Liver (tissue), 9 donors: ENCODE data around the gene RHBDF2. TPM values are rescaled to one million over a fixed set of nuclear protein-coding genes. Genes with fewer than 3 reads are reported as not detected.

ENCODE experiments used
- DNase-seq: peaks from one replicate; pipeline ENCODE4 v3.0.0-alpha.2; 2017; ENCODE audit warnings: low spot score
- H3K27ac ChIP-seq, 2 donors: one replicate each; pipeline ENCODE4 v1.7.0; 2013; ENCODE audit warnings: inconsistent platforms in 2 of 2, low read length in 2 of 2, control low read depth in 1 of 2, low read depth in 1 of 2, mild to moderate bottlenecking in 1 of 2
- H3K27me3 ChIP-seq, 4 donors: one replicate each; pipeline versions ENCODE4 v1.6.1 to v1.7.0; 2013; ENCODE audit warnings: low read length in 3 of 4, inconsistent platforms in 1 of 4, mild to moderate bottlenecking in 1 of 4, moderate library complexity in 1 of 4; ENCODE audit not compliant: control insufficient read depth in 4 of 4, insufficient read depth in 4 of 4
- H3K36me3 ChIP-seq, 4 donors: one replicate each; pipeline versions ENCODE4 v1.6.1 to v1.7.0; 2013; ENCODE audit warnings: low read length in 3 of 4, mild to moderate bottlenecking in 3 of 4, low read depth in 1 of 4, moderate library complexity in 1 of 4; ENCODE audit not compliant: control insufficient read depth in 4 of 4, insufficient read depth in 3 of 4
- H3K4me1 ChIP-seq, 4 donors: one replicate each; pipeline versions ENCODE4 v1.6.1 to v1.7.0; 2013; ENCODE audit warnings: low read length in 3 of 4, mild to moderate bottlenecking in 3 of 4, moderate library complexity in 1 of 4; ENCODE audit not compliant: control insufficient read depth in 4 of 4, insufficient read depth in 4 of 4
- H3K4me3 ChIP-seq, 3 donors: one replicate each; pipeline versions ENCODE4 v1.6.1 to v1.7.0; 2013; ENCODE audit warnings: low read length in 3 of 3, control low read depth in 1 of 3, low read depth in 1 of 3, mild to moderate bottlenecking in 1 of 3
- H3K9ac ChIP-seq, 2 donors: one replicate each; pipeline ENCODE4 v1.7.0; 2013; ENCODE audit warnings: low read length in 2 of 2, mild to moderate bottlenecking in 2 of 2, moderate library complexity in 2 of 2, control low read depth in 1 of 2, low read depth in 1 of 2
- H3K9me3 ChIP-seq, 4 donors: one replicate each; pipeline versions ENCODE4 v1.6.1 to v1.7.0; 2013; ENCODE audit warnings: low read length in 3 of 4; ENCODE audit not compliant: control insufficient read depth in 4 of 4
- EGR1 ChIP-seq, 2 donors: IDR thresholded peaks; 2 replicates each; pipeline ENCODE4 v1.6.1; 2016 to 2018; ENCODE audit warnings: antibody characterized with exemption in 2 of 2, low read depth in 2 of 2
- FOXA1 ChIP-seq: IDR thresholded peaks from 2 replicates; pipeline ENCODE4 v1.6.1; 2016; ENCODE audit warnings: antibody characterized with exemption
- FOXA2 ChIP-seq: IDR thresholded peaks from 2 replicates; pipeline ENCODE4 v1.6.1; 2016; ENCODE audit warnings: antibody characterized with exemption
- GABPA ChIP-seq, 2 donors: IDR thresholded peaks in 1 of 2; conservative IDR thresholded peaks in 1 of 2; 2 replicates each; pipeline ENCODE4 v1.6.1; 2016; ENCODE audit warnings: antibody characterized with exemption in 2 of 2, mild to moderate bottlenecking in 1 of 2, moderate library complexity in 1 of 2
- HNF4A ChIP-seq, 2 donors: conservative IDR thresholded peaks; 2 replicates each; pipeline ENCODE4 v1.6.1; 2016; ENCODE audit warnings: antibody characterized with exemption in 2 of 2, mild to moderate bottlenecking in 2 of 2
- HNF4G ChIP-seq: IDR thresholded peaks from 2 replicates; pipeline ENCODE4 v1.6.1; 2016; ENCODE audit warnings: antibody characterized with exemption
- JUND ChIP-seq, 2 donors: IDR thresholded peaks; 2 replicates each; pipeline ENCODE4 v1.6.1; 2016; ENCODE audit warnings: antibody characterized with exemption in 2 of 2
- NR2F2 ChIP-seq: IDR thresholded peaks from 2 replicates; pipeline ENCODE4 v1.6.1; 2016; ENCODE audit warnings: antibody characterized with exemption
- RAD21 ChIP-seq, 2 donors: IDR thresholded peaks; 2 replicates each; pipeline ENCODE4 v1.6.1; 2016; ENCODE audit warnings: antibody characterized with exemption in 2 of 2, mild to moderate bottlenecking in 2 of 2
- RXRA ChIP-seq, 2 donors: IDR thresholded peaks; 2 replicates each; pipeline ENCODE4 v1.6.1; 2017 to 2018; ENCODE audit warnings: antibody characterized with exemption in 2 of 2, mild to moderate bottlenecking in 1 of 2
- SP1 ChIP-seq: IDR thresholded peaks from 2 replicates; pipeline ENCODE4 v1.6.1; 2018; ENCODE audit warnings: antibody characterized with exemption, mild to moderate bottlenecking
- TAF1 ChIP-seq: conservative IDR thresholded peaks from 2 replicates; pipeline ENCODE4 v1.6.1; 2016; ENCODE audit warnings: antibody characterized with exemption, mild to moderate bottlenecking
- YY1 ChIP-seq: IDR thresholded peaks from 2 replicates; pipeline ENCODE4 v1.6.1; 2016; ENCODE audit warnings: antibody characterized with exemption, mild to moderate bottlenecking
- WGBS: extraction: QIAGEN DNeasy Blood & Tissue Kit; methylation state at CpG from one replicate; pipeline ENCODE4 v1.1.7; 2013; 5-methylcytosine and 5-hydroxymethylcytosine counted together
- polyA plus RNA-seq, 2 donors: library from polyadenylated mRNA; stranded (reverse) in 1 of 2; unstranded in 1 of 2; fragments of 200-250 nt in 1 of 2; fragments of >200 nt in 1 of 2; fragmentation: Nextera tagmentation in 1 of 2; extraction: Ambion mirVana in 1 of 2; gene quantifications; one replicate each; pipeline versions ENCODE4 v1.2.1 to v1.2.3, GENCODE V29; 2013 to 2015
- total RNA-seq, 2 donors: library from RNA; depleted of rRNA; stranded (reverse); fragments of >200 nt; gene quantifications; one replicate each; pipeline ENCODE4 v1.2.3, GENCODE V29; 2014
- TF ChIP-seq, protein P1 (sequence below): IDR thresholded peaks from 2 replicates; pipeline ENCODE4 v1.6.1; 2016; ENCODE audit warnings: antibody characterized with exemption, mild to moderate bottlenecking
- TF ChIP-seq, protein P2 (sequence below): IDR thresholded peaks from 2 replicates; pipeline ENCODE4 v1.6.1; 2016; ENCODE audit warnings: antibody characterized with exemption
- TF ChIP-seq, protein P3 (sequence below): IDR thresholded peaks from 2 replicates; pipeline ENCODE4 v1.6.1; 2016; ENCODE audit warnings: antibody characterized with exemption
- TF ChIP-seq, protein P4 (sequence below): IDR thresholded peaks from 2 replicates; pipeline ENCODE4 v1.6.1; 2016; ENCODE audit warnings: antibody characterized with exemption
- TF ChIP-seq, protein P5 (sequence below): fragments of 150-350 bp; IDR thresholded peaks from 2 replicates; pipeline ENCODE4 v1.5.1; 2017; ENCODE audit warnings: improper control_type of control experiment, low read depth, low read length; ENCODE audit not compliant: missing input control
- donor health status: healthy.
- donor health status: healthy.
- donor health status: healthy.
- donor health status: healthy.
- donor health status: healthy.

Gene RHBDF2
- total and polyA plus RNA-seq, 4 donors: 2.9 to 6.7 (median 4.6) TPM

DNA sequence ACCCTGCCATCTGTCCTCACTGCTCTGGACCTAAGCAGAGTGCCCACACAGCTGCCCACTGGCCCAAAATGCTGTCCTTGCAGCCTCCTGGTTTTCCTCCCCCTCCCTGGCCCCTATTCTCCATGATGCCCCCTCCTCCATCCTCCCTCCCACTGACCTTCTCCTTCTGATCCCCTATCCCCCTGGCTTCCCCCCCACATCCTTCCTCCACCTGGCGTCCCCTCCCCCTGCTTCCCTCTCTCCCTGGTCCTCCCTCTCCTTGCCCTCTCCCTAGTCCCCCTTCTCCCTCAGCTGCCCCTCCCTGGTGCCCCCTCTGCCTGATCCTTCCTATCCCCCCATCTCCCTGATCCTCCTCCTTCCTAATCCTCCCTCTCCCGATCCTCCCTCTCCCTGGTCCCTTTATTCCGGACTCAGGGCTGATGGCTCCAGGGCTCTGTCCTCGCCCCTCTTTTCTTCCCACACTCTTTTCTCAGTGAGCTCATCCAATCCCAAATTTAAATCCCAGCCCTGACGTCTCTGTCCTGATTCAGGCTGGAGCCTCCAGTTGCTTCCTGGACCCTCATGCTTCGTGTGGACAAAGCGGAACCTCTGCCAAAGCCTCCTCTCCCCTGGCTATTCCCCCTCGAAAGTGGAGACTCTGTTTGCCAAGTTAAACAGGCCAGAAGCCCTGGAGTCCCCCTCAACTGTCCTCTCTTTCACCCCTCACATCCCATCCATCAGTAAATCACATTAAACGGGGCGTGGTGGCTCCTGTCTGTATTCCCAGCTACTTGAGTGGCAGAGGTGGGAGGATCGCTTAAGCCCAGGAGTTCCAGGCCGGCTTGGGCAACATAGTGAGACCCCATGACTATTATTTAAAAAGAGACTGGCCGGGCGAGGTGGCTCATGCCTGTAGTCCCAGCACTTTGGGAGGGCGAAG lies 18.1 kb upstream of the RHBDF2 start:
- TF ChIP-seq RXRA (IDR thresholded peaks at IDR 0.05) (no peak), JUND (IDR thresholded peaks at IDR 0.05) (no peak), YY1 (no peak), NR2F2 (no peak), EGR1 (IDR thresholded peaks at IDR 0.05; ENCODE audit: low read depth in 2 of 2) (no peak), SP1 (no peak), FOXA2 (no peak), RAD21 (IDR thresholded peaks at IDR 0.05) (no peak), TAF1 (no peak), HNF4G (no peak)
- TF ChIP-seq, protein P1, sequence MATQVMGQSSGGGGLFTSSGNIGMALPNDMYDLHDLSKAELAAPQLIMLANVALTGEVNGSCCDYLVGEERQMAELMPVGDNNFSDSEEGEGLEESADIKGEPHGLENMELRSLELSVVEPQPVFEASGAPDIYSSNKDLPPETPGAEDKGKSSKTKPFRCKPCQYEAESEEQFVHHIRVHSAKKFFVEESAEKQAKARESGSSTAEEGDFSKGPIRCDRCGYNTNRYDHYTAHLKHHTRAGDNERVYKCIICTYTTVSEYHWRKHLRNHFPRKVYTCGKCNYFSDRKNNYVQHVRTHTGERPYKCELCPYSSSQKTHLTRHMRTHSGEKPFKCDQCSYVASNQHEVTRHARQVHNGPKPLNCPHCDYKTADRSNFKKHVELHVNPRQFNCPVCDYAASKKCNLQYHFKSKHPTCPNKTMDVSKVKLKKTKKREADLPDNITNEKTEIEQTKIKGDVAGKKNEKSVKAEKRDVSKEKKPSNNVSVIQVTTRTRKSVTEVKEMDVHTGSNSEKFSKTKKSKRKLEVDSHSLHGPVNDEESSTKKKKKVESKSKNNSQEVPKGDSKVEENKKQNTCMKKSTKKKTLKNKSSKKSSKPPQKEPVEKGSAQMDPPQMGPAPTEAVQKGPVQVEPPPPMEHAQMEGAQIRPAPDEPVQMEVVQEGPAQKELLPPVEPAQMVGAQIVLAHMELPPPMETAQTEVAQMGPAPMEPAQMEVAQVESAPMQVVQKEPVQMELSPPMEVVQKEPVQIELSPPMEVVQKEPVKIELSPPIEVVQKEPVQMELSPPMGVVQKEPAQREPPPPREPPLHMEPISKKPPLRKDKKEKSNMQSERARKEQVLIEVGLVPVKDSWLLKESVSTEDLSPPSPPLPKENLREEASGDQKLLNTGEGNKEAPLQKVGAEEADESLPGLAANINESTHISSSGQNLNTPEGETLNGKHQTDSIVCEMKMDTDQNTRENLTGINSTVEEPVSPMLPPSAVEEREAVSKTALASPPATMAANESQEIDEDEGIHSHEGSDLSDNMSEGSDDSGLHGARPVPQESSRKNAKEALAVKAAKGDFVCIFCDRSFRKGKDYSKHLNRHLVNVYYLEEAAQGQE: no peak
- TF ChIP-seq, protein P2, sequence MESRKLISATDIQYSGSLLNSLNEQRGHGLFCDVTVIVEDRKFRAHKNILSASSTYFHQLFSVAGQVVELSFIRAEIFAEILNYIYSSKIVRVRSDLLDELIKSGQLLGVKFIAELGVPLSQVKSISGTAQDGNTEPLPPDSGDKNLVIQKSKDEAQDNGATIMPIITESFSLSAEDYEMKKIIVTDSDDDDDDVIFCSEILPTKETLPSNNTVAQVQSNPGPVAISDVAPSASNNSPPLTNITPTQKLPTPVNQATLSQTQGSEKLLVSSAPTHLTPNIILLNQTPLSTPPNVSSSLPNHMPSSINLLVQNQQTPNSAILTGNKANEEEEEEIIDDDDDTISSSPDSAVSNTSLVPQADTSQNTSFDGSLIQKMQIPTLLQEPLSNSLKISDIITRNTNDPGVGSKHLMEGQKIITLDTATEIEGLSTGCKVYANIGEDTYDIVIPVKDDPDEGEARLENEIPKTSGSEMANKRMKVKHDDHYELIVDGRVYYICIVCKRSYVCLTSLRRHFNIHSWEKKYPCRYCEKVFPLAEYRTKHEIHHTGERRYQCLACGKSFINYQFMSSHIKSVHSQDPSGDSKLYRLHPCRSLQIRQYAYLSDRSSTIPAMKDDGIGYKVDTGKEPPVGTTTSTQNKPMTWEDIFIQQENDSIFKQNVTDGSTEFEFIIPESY: no peak
- TF ChIP-seq, protein P3, sequence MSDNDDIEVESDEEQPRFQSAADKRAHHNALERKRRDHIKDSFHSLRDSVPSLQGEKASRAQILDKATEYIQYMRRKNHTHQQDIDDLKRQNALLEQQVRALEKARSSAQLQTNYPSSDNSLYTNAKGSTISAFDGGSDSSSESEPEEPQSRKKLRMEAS: no peak
- TF ChIP-seq, protein P4, sequence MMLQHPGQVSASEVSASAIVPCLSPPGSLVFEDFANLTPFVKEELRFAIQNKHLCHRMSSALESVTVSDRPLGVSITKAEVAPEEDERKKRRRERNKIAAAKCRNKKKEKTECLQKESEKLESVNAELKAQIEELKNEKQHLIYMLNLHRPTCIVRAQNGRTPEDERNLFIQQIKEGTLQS: no peak
- no peak overlapping the region for H3K9ac ChIP-seq
- no peak overlapping the region for H3K4me3 ChIP-seq
- H3K27me3 ChIP-seq: no peaks in the 10 kb centered on the region
- H3K27ac ChIP-seq: no peak overlapping the region
- peaks cover 0 to 11% (median 7%) of the 10 kb centered on the region in 4 donors for H3K4me1 ChIP-seq
- DNase-seq: no peak
- no peaks in the 10 kb centered on the region for H3K36me3 ChIP-seq
- no peaks in the 10 kb centered on the region for H3K9me3 ChIP-seq
- 87% methylated on average over 15 of the region's 15 CpGs for WGBS

DNA sequence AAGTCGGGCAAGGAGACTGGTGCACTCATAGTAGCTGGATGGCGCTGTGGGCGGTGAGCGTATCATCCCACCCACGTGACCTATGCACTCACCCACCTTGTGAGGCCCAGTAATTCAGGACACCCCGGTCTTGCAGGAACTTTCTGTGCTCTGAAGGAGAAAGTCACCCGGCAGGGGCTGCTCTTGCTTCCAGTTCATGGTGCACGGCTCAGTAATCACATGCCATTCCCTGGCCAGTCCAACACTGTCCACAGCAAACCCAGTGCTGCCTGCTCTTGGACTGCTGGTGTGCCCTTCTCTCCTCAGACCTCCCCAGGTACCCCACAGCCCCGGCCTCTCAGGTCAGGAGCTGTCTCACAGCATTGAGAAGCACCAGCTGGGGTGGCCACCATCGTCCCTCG lies 16.4 kb upstream of the RHBDF2 start:
- H3K9me3 ChIP-seq: no peaks in the 10 kb centered on the region
- WGBS: 92% methylated on average over 11 of the region's 11 CpGs
- no peak overlapping the region for H3K27ac ChIP-seq
- H3K4me1 ChIP-seq: peaks cover 0 to 5% (median 4%) of the 10 kb centered on the region in 4 donors
- no peak overlapping the region for H3K4me3 ChIP-seq
- H3K36me3 ChIP-seq: no peaks in the 10 kb centered on the region
- no peak overlapping the region for H3K9ac ChIP-seq
- DNase-seq: no peak
- H3K27me3 ChIP-seq: no peaks in the 10 kb centered on the region
- TF ChIP-seq FOXA2 (no peak), JUND (IDR thresholded peaks at IDR 0.05) (no peak), SP1 (no peak), TAF1 (no peak), HNF4G (no peak), RXRA (IDR thresholded peaks at IDR 0.05) (no peak), GABPA (IDR thresholded peaks at IDR 0.05 in 1 of 2, conservative IDR thresholded peaks at IDR 0.05 in 1 of 2) (no peak), EGR1 (IDR thresholded peaks at IDR 0.05; ENCODE audit: low read depth in 2 of 2) (no peak), NR2F2 (no peak), HNF4A (conservative IDR thresholded peaks at IDR 0.05) (no peak), RAD21 (IDR thresholded peaks at IDR 0.05) (no peak), YY1 (no peak), FOXA1 (no peak)
- TF ChIP-seq, protein P3: no peak
- TF ChIP-seq, protein P5, sequence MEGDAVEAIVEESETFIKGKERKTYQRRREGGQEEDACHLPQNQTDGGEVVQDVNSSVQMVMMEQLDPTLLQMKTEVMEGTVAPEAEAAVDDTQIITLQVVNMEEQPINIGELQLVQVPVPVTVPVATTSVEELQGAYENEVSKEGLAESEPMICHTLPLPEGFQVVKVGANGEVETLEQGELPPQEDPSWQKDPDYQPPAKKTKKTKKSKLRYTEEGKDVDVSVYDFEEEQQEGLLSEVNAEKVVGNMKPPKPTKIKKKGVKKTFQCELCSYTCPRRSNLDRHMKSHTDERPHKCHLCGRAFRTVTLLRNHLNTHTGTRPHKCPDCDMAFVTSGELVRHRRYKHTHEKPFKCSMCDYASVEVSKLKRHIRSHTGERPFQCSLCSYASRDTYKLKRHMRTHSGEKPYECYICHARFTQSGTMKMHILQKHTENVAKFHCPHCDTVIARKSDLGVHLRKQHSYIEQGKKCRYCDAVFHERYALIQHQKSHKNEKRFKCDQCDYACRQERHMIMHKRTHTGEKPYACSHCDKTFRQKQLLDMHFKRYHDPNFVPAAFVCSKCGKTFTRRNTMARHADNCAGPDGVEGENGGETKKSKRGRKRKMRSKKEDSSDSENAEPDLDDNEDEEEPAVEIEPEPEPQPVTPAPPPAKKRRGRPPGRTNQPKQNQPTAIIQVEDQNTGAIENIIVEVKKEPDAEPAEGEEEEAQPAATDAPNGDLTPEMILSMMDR: no peak
- TF ChIP-seq, protein P2: no peak
- TF ChIP-seq, protein P4: no peak
